ENCODE results near the gene FGL2.
A peak's percentile ranks its signal among the peaks of the same experiment; 100 is the strongest.
"Not testable (repeated sequence)": the region's sequence is repeated elsewhere in the genome, so short reads cannot be mapped to it uniquely, and the experiment has no call there.

FGL2 gene

GRCh38 chr7:77199013-77199966, at the start of gene FGL2:
FGL2 (minus strand) TSS chr7:77199819; CDS start chr7:77199793, 26 bp downstream.
- peak; percentile 22 for DNase-seq (ENCODE audit: low spot score)

GRCh38 chr7:77248154-77248553, 48.5 kb upstream of the FGL2 start:
- no peak for DNase-seq (ENCODE audit: low spot score)

- DNase-seq (ENCODE audit: low spot score) = peak; percentile 70
These were observed 47.7 kb upstream of the FGL2 start for GRCh38 chr7:77247206-77247850.

- DNase-seq (ENCODE audit: low spot score) = no peak
These were observed 46.5 kb upstream of the FGL2 start for GRCh38 chr7:77246026-77246640.

GRCh38 chr7:77245015-77245755, 45.6 kb upstream of the FGL2 start:
- no peak for DNase-seq (ENCODE audit: low spot score)

- DNase-seq (ENCODE audit: low spot score) = no peak
These were observed 44.8 kb upstream of the FGL2 start for GRCh38 chr7:77244222-77244934.

GRCh38 chr7:77242554-77242953, 42.9 kb upstream of the FGL2 start:
- no peak for DNase-seq (ENCODE audit: low spot score)

- DNase-seq (ENCODE audit: low spot score) = no peak
These were observed 42.4 kb upstream of the FGL2 start for GRCh38 chr7:77242068-77242467.

GRCh38 chr7:77239471-77239870, 39.9 kb upstream of the FGL2 start:
- DNase-seq (ENCODE audit: low spot score) = no peak

- no peak for DNase-seq (ENCODE audit: low spot score)
These were observed 39.1 kb upstream of the FGL2 start for GRCh38 chr7:77238703-77239136.

- no peak for DNase-seq (ENCODE audit: low spot score)
These were observed 35.7 kb upstream of the FGL2 start for GRCh38 chr7:77235276-77235675.

GRCh38 chr7:77232467-77232866, 32.8 kb upstream of the FGL2 start:
- no peak for DNase-seq (ENCODE audit: low spot score)

GRCh38 chr7:77228795-77229194, 29.2 kb upstream of the FGL2 start:
- not testable (repeated sequence) for DNase-seq (ENCODE audit: low spot score)

GRCh38 chr7:77226357-77226839, 26.8 kb upstream of the FGL2 start:
- no peak for DNase-seq (ENCODE audit: low spot score)

GRCh38 chr7:77223261-77223660, 23.6 kb upstream of the FGL2 start:
- no peak for DNase-seq (ENCODE audit: low spot score)

GRCh38 chr7:77222819-77223218, 23.2 kb upstream of the FGL2 start:
- no peak for DNase-seq (ENCODE audit: low spot score)

- DNase-seq (ENCODE audit: low spot score) = no peak
These were observed 22.4 kb upstream of the FGL2 start for GRCh38 chr7:77222065-77222464.

GRCh38 chr7:77219701-77220331, 20.2 kb upstream of the FGL2 start:
- DNase-seq (ENCODE audit: low spot score) = not testable (repeated sequence)

GRCh38 chr7:77217474-77218185, 18.0 kb upstream of the FGL2 start:
- no peak for DNase-seq (ENCODE audit: low spot score)
